OCI-LY7 (cell line): ENCODE measurements around the gene DCC. TPM values are rescaled to one million over a fixed set of nuclear protein-coding genes. Genes with fewer than 3 reads are reported as not detected.

ENCODE experiments used
- BruUV-seq: library from RNA; stranded (reverse); fragments of 400-500 nt; replicated peaks from 2 replicates; lab custom pipeline; 2021; lab: Mats Ljungman, UMichigan
- CTCF ChIA-PET: fragments of 300-600 bp; sonication (Branson Sonifier 250); formaldehyde crosslinking; loops from one replicate; lab custom pipeline; 2022; ENCODE audit warnings: antibody characterized with exemption; ENCODE audit not compliant: unreplicated experiment; lab: Charles Lee
- POLR2A ChIA-PET: fragments of 300-600 bp; sonication (Branson Sonifier 250); formaldehyde crosslinking; loops from one replicate; lab custom pipeline; 2022; ENCODE audit warnings: antibody characterized with exemption; lab: Charles Lee
- DNase-seq: peaks from one replicate; pipeline ENCODE4 v3.0.0-alpha.2; 2015; ENCODE audit warnings: low spot score
- H2AFZ ChIP-seq: fragments of 200-600 bp; sonication (generic), shearing (Covaris generic); 2 replicates; pipeline ENCODE4 v1.6.1; 2014; ENCODE audit warnings: mild to moderate bottlenecking, antibody characterized with exemption, low read length, moderate library complexity
- H3K27ac ChIP-seq: fragments of 200-600 bp; sonication (generic); 2 replicates; pipeline ENCODE4 v1.5.1; 2014; ENCODE audit warnings: mixed run types, low read depth, mild to moderate bottlenecking, moderate library complexity, low read length, inconsistent platforms; ENCODE audit not compliant: poor library complexity, severe bottlenecking
- H3K36me3 ChIP-seq: fragments of 200-600 bp; sonication (generic); 2 replicates; pipeline ENCODE4 v1.6.1; 2014; ENCODE audit warnings: mild to moderate bottlenecking, antibody characterized with exemption, low read length, moderate library complexity, mixed read lengths; ENCODE audit not compliant: insufficient read depth
- H3K4me1 ChIP-seq: fragments of 200-600 bp; sonication (generic); 2 replicates; pipeline ENCODE4 v1.5.1; 2014; ENCODE audit warnings: mild to moderate bottlenecking, low read length; ENCODE audit not compliant: insufficient read depth, poor library complexity, severe bottlenecking
- H3K4me2 ChIP-seq: fragments of 200-600 bp; sonication (generic); 2 replicates; pipeline ENCODE4 v1.6.1; 2014; ENCODE audit warnings: mild to moderate bottlenecking, low read length
- H3K4me3 ChIP-seq: fragments of 200-600 bp; sonication (generic); 2 replicates; pipeline ENCODE4 v1.5.1; 2014; ENCODE audit warnings: mild to moderate bottlenecking, low read depth, low read length; ENCODE audit not compliant: poor library complexity, severe bottlenecking
- H3K79me2 ChIP-seq: fragments of 200-600 bp; sonication (generic); 2 replicates; pipeline ENCODE4 v1.6.1; 2016; ENCODE audit warnings: low read depth, mild to moderate bottlenecking, low read length, moderate library complexity, mixed read lengths; ENCODE audit not compliant: insufficient read depth
- H3K9me2 ChIP-seq: fragments of 200-600 bp; sonication (generic); 2 replicates; pipeline ENCODE4 v1.6.1; 2016; ENCODE audit warnings: mild to moderate bottlenecking, low read length, mixed read lengths; ENCODE audit not compliant: insufficient read depth
- H3K9me3 ChIP-seq: fragments of 200-600 bp; sonication (generic); 2 replicates; pipeline ENCODE4 v1.6.1; 2014; ENCODE audit warnings: mild to moderate bottlenecking, mixed run types, low read length, mixed read lengths
- H4K20me1 ChIP-seq: fragments of 200-600 bp; sonication (generic); 2 replicates; pipeline ENCODE4 v1.6.1; 2014; ENCODE audit warnings: mild to moderate bottlenecking, antibody characterized with exemption, low read length, moderate library complexity, mixed read lengths; ENCODE audit not compliant: insufficient read depth
- EZH2phosphoT487 ChIP-seq: fragments of 200-600 bp; sonication (generic); IDR thresholded peaks from 2 replicates; pipeline ENCODE4 v1.6.1; 2018; ENCODE audit warnings: low read depth, borderline replicate concordance, mild to moderate bottlenecking, mixed run types, antibody characterized with exemption, low read length, moderate library complexity, mixed read lengths
- intact Hi-C: fragments of 100-400 bp; cut with micrococcal nuclease; formaldehyde crosslinking; loops from one replicate; pipeline ENCODE4 v1.10.0; 2022; ENCODE audit not compliant: unreplicated experiment
- total RNA-seq, 2 experiments: library from RNA; depleted of rRNA in 1 of 2; stranded (reverse); fragments of >200 nt in 1 of 2; shearing (Covaris generic) in 1 of 2; gene quantifications; 2 replicates each; pipeline ENCODE4 v1.2.3, GENCODE V29; 2014 to 2022
- TF ChIP-seq, protein P1 (sequence below): fragments of 200-600 bp; sonication (generic); conservative IDR thresholded peaks from 2 replicates; pipeline ENCODE4 v1.5.1; 2014; ENCODE audit warnings: mild to moderate bottlenecking, antibody characterized with exemption, low read length, moderate library complexity, mixed read lengths

The DCC gene
- total RNA-seq, 2 experiments from 2014 or later, result not detected

DNA sequence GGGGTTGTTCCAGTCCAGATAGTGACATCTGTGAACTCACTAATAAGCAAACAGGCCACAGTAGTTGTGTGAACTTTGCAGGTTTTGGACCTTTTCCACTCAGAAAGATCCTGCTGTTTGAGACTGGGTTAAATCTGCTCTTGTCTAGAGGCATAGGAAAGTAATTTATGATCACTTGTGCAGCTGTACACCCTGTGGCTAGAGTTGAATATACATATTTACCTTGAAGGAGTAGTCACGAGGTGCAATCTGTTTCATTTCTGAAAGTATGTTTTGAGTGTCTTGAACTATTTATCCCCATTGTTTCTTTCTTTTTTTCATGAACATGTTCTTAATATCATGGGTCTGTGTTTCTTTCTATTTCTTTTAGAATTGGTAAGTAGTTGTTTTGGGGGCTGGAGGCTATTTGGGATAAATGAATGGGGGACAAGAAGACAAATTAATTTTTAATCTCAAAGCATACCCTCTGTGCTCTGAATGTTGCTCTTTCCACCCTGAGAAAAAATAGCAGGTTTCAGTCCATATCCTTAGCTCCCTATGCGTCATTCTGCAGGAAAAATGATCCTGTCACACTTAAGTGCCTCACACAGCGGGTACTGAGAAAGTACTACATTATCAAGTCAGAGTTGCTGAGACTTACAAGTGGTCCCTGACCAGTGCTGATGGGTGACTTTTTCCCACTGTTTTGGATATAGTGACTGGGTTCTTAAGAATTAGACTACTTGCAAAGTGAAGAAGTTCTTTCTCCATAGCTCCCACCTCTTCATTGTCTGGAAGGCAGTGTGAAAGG, 28.2 kb downstream of the DCC start:
- no peak overlapping the region for H3K4me2 ChIP-seq
- POLR2A ChIA-PET, result no interaction called here
- no peak for TF ChIP-seq EZH2phosphoT487
- TF ChIP-seq, protein P1, sequence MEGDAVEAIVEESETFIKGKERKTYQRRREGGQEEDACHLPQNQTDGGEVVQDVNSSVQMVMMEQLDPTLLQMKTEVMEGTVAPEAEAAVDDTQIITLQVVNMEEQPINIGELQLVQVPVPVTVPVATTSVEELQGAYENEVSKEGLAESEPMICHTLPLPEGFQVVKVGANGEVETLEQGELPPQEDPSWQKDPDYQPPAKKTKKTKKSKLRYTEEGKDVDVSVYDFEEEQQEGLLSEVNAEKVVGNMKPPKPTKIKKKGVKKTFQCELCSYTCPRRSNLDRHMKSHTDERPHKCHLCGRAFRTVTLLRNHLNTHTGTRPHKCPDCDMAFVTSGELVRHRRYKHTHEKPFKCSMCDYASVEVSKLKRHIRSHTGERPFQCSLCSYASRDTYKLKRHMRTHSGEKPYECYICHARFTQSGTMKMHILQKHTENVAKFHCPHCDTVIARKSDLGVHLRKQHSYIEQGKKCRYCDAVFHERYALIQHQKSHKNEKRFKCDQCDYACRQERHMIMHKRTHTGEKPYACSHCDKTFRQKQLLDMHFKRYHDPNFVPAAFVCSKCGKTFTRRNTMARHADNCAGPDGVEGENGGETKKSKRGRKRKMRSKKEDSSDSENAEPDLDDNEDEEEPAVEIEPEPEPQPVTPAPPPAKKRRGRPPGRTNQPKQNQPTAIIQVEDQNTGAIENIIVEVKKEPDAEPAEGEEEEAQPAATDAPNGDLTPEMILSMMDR, result no peak
- no peaks in the 10 kb centered on the region for H3K9me2 ChIP-seq
- intact Hi-C loops, result no loop called here
- no peak overlapping the region for H3K27ac ChIP-seq
- no peaks in the 10 kb centered on the region for H3K79me2 ChIP-seq
- no TSS peak for BruUV-seq
- no peaks in the 10 kb centered on the region for H4K20me1 ChIP-seq
- no peak for DNase-seq
- CTCF ChIA-PET, result no interaction called here
- H2AFZ ChIP-seq, result no peak overlapping the region
- no peaks in the 10 kb centered on the region for H3K4me1 ChIP-seq
- no peaks in the 10 kb centered on the region for H3K9me3 ChIP-seq
- H3K4me3 ChIP-seq, result no peak overlapping the region
- H3K36me3 ChIP-seq, result no peaks in the 10 kb centered on the region

GRCh38 chr18:52370841-52371240, 30.8 kb downstream of the DCC start:
- Histone ChIP-seq H3K36me3 (no peaks in the 10 kb centered on the region), H3K79me2 (no peaks in the 10 kb centered on the region), H4K20me1 (no peaks in the 10 kb centered on the region), H3K9me3 (no peaks in the 10 kb centered on the region), H3K4me3 (no peak overlapping the region), H3K4me1 (no peaks in the 10 kb centered on the region), H3K9me2 (no peaks in the 10 kb centered on the region), H2AFZ (no peak overlapping the region), H3K4me2 (no peak overlapping the region), H3K27ac (no peak overlapping the region)
- TF ChIP-seq, protein P1, result no peak
- no peak for TF ChIP-seq EZH2phosphoT487
- intact Hi-C loops, result no loop called here
- POLR2A ChIA-PET, result no interaction called here
- no TSS peak for BruUV-seq
- CTCF ChIA-PET, result no interaction called here
- DNase-seq, result no peak

- intact Hi-C loops, result no loop called here
- no peaks in the 10 kb centered on the region for H3K9me2 ChIP-seq
- no peak overlapping the region for H2AFZ ChIP-seq
- H3K4me1 ChIP-seq, result no peaks in the 10 kb centered on the region
- no peaks in the 10 kb centered on the region for H3K36me3 ChIP-seq
- no peaks in the 10 kb centered on the region for H3K79me2 ChIP-seq
- POLR2A ChIA-PET, result no interaction called here
- no TSS peak for BruUV-seq
- CTCF ChIA-PET, result no interaction called here
- no peak for DNase-seq
- no peaks in the 10 kb centered on the region for H4K20me1 ChIP-seq
- H3K4me2 ChIP-seq, result no peak overlapping the region
- no peak overlapping the region for H3K4me3 ChIP-seq
- TF ChIP-seq, protein P1, result no peak
- no peak for TF ChIP-seq EZH2phosphoT487
- no peaks in the 10 kb centered on the region for H3K9me3 ChIP-seq
- H3K27ac ChIP-seq, result no peak overlapping the region
Observed at GRCh38 chr18:52376104-52376503, 36.1 kb downstream of the DCC start.
